ES-I3 (cell line): ENCODE results near the gene TTC27.
"Not testable (repeated sequence)": the region's sequence is repeated elsewhere in the genome, so short reads cannot be mapped to it uniquely, and the experiment has no call there.

Experiments used
- H3K36me3 ChIP-seq: 2 replicates; pipeline ENCODE4 v1.6.1; 2013; ENCODE audit warnings: mild to moderate bottlenecking, low read length, control low read depth, moderate library complexity; ENCODE audit not compliant: insufficient read depth
- H3K4me1 ChIP-seq: 2 replicates; pipeline ENCODE4 v1.6.1; 2013; ENCODE audit warnings: mild to moderate bottlenecking, control low read depth, low read length; ENCODE audit not compliant: insufficient read depth
- H3K9ac ChIP-seq: 2 replicates; pipeline ENCODE4 v1.6.1; 2013; ENCODE audit warnings: low read depth, mild to moderate bottlenecking, low read length, moderate library complexity
- H3K9me3 ChIP-seq: 2 replicates; pipeline ENCODE4 v1.6.1; 2013; ENCODE audit warnings: mild to moderate bottlenecking, low read length, moderate library complexity; ENCODE audit not compliant: control insufficient read depth, insufficient read depth

The TTC27 gene

GRCh38 chr2:32638548-32638947 is 10.7 kb downstream of the TTC27 start:
- H3K9me3 ChIP-seq, H3K9ac ChIP-seq, H3K36me3 ChIP-seq, H3K4me1 ChIP-seq: not testable (repeated sequence)

DNA sequence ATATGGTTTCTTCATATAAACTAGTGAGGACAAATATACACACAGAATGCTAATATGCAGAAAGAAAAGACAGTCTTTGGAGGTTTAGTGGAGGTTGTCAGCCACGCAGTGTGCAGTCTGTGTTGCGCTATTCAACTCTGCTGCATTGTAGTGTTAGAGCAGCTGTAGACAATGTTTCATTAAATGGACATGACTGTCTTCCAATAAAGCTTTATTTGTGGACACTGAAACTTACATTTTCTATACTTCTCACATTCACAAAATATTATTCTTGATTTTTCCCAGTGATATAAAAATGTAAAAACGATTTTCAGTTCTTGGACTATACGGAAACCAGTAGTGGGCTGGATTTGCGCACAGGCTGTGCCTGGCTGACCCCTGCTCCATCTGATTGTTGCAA is 13.3 kb downstream of the TTC27 start:
- Histone ChIP-seq H3K36me3 (no peaks in the 10 kb centered on the region), H3K4me1 (no peaks in the 10 kb centered on the region), H3K9me3 (no peaks in the 10 kb centered on the region), H3K9ac (no peak overlapping the region)

GRCh38 chr2:32647180-32647651 is 19.4 kb downstream of the TTC27 start:
- Histone ChIP-seq H3K36me3 (no peaks in the 10 kb centered on the region), H3K9ac (no peak overlapping the region), H3K9me3 (no peaks in the 10 kb centered on the region), H3K4me1 (no peaks in the 10 kb centered on the region)

GRCh38 chr2:32652555-32653209 is 24.8 kb downstream of the TTC27 start:
- Histone ChIP-seq H3K4me1 (no peaks in the 10 kb centered on the region), H3K9me3 (no peaks in the 10 kb centered on the region), H3K9ac (no peak overlapping the region), H3K36me3 (no peaks in the 10 kb centered on the region)

GRCh38 chr2:32656069-32656468 is 28.2 kb downstream of the TTC27 start:
- no peaks in the 10 kb centered on the region for H3K4me1 ChIP-seq
- H3K9ac ChIP-seq, result no peak overlapping the region
- H3K9me3 ChIP-seq, result no peaks in the 10 kb centered on the region
- no peaks in the 10 kb centered on the region for H3K36me3 ChIP-seq

DNA sequence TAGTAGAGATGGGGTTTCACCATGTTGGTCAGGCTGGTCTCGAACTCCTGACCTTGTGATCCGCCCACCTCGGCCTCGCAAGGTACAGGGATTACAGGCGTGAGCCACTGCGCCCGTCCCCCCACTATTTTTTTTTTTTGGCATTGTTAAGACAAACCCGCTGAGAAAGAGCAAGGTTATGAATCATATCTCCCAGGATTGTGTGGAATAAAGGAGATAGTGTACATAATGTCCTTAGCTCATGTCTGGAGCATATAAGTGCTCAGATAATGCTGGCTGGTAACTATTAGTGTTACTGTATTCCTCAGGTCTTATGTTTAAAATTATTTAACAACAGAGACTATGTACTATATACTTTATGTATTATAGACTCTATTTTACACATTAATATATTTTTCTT is 36.0 kb downstream of the TTC27 start:
- no peaks in the 10 kb centered on the region for H3K36me3 ChIP-seq
- no peak overlapping the region for H3K9ac ChIP-seq
- no peaks in the 10 kb centered on the region for H3K4me1 ChIP-seq
- no peaks in the 10 kb centered on the region for H3K9me3 ChIP-seq

- no peaks in the 10 kb centered on the region for H3K9me3 ChIP-seq
- no peaks in the 10 kb centered on the region for H3K36me3 ChIP-seq
- no peak overlapping the region for H3K9ac ChIP-seq
- H3K4me1 ChIP-seq, result no peaks in the 10 kb centered on the region
These were observed 38.9 kb downstream of the TTC27 start for GRCh38 chr2:32666704-32667103.

DNA sequence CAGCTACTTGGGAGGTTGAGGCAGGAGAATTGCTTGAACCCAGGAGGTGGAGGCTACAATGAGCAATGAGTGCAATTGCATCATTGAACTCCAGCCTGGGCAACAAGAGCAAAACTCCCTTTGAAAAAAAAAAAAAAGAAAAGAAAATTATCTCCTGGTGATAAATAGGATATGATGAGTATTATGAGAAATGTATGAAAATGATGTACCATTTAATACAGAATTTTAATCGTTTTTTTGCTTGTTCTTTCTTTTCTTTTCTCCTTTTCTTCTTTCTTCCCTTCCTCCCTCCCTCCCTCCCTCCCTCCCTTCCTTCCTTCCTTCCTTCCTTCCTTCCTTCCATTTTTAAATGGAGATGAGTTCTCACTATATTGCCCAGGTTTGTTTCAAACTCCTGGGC is 40.4 kb downstream of the TTC27 start:
- Histone ChIP-seq H3K9ac (no peak overlapping the region), H3K9me3 (no peaks in the 10 kb centered on the region), H3K4me1 (no peaks in the 10 kb centered on the region), H3K36me3 (no peaks in the 10 kb centered on the region)

- H3K4me1 ChIP-seq, result no peaks in the 10 kb centered on the region
- H3K36me3 ChIP-seq, result no peaks in the 10 kb centered on the region
- H3K9ac ChIP-seq, result no peak overlapping the region
- no peaks in the 10 kb centered on the region for H3K9me3 ChIP-seq
These were observed 44.2 kb downstream of the TTC27 start for GRCh38 chr2:32671885-32672533.

DNA sequence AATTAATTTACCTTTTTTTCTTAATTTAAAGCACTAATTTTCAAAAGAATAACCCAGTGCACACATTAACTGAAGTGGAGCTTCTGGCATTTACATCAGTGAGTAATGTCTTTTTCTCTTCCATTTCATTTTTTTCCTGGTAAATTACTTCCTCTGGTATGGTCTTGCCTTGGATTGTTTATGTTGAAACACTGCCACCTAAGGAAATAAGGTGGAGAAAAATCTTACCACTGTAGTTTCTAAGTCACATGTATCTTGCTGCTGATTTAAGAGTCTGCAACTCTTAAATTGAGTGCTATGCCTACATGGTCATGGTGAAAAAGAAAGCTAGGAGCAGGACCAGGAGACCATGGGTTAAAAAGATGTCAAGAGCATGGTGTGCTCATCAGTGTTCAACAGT is 51.0 kb downstream of the TTC27 start:
- H3K9me3 ChIP-seq, result no peaks in the 10 kb centered on the region
- H3K4me1 ChIP-seq, result no peaks in the 10 kb centered on the region
- no peaks in the 10 kb centered on the region for H3K36me3 ChIP-seq
- H3K9ac ChIP-seq, result no peak overlapping the region

DNA sequence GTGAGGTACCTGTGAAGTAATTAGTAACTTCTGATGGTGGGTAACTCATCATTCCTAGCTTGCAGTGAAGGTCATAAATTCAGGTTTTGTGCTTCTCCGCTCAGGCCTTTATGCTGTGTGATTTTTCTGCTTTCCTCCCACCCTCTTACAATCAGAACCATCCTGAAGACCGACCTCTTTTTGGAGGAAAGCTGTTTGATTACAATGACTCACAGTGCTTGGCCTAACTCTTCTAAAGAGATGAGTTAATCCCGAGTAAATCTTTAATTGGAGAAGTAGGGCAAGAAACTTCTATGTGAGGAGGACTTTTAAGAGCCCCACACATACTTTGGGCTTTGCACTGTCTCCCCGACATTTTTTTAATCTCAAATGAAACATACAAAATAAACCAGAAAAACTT is 53.1 kb downstream of the TTC27 start:
- Histone ChIP-seq H3K36me3 (no peaks in the 10 kb centered on the region), H3K9ac (no peak overlapping the region), H3K4me1 (no peaks in the 10 kb centered on the region), H3K9me3 (no peaks in the 10 kb centered on the region)

- no peaks in the 10 kb centered on the region for H3K9me3 ChIP-seq
- H3K9ac ChIP-seq, result no peak overlapping the region
- no peaks in the 10 kb centered on the region for H3K36me3 ChIP-seq
- no peaks in the 10 kb centered on the region for H3K4me1 ChIP-seq
These were observed 55.8 kb downstream of the TTC27 start for GRCh38 chr2:32683520-32684086.

DNA sequence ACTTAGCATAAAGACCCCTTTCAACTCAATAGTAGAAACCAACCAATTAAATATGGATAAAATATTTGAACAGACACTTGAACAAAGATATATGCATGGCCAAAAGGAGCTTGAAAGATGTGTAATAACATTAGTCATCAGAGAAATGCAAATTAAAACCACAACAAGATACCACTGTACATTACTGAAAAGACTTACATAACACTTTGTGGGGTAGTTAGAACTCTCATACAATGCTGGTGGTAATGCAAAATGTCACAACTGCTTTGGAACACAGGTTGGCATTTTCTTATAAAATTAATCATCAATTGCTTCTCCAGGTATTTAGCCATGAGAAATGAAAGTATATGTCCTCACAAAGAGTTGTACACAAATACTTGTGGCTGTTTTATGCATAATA is 60.7 kb downstream of the TTC27 start:
- Histone ChIP-seq H3K36me3 (no peaks in the 10 kb centered on the region), H3K9me3 (no peaks in the 10 kb centered on the region), H3K4me1 (no peaks in the 10 kb centered on the region), H3K9ac (no peak overlapping the region)

DNA sequence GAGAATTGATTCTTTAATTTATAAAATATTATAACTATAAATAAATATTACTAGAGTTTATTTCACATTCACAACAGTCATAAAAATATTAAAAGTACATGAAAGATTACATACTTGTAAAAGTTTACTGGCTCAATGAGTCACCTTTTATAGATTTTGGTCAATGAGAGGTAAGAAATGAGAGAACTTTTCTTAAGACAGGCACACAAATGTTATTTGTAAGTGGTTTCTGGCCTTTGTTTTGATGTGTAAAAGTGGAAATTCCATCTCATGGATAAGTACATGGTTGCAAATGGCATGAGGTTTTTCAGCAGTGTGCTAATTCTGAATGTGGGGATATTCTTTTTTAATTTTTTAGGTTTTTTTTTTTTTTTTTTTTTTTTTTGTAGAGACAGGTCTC is 63.8 kb downstream of the TTC27 start:
- no peaks in the 10 kb centered on the region for H3K4me1 ChIP-seq
- H3K36me3 ChIP-seq, result no peaks in the 10 kb centered on the region
- H3K9ac ChIP-seq, result no peak overlapping the region
- no peaks in the 10 kb centered on the region for H3K9me3 ChIP-seq

DNA sequence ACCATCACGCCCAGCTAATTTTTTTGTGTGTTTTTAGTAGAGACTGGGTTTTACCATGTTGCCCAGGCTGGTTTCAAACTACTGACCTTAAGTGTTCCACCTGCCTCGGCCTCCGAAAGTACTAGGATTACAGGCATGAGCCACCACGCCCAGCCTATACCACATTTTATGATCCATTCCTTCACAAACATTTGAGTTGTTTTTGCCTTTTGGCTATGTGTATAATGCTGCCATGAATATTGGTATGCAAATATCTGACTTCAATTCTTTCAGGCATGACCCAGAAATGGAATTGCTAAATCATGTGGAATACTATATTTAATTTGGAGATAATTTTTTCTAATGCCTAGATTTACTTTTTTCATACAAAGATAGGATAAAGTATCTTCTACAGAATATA is 68.6 kb downstream of the TTC27 start:
- H3K9me3 ChIP-seq, result no peaks in the 10 kb centered on the region
- no peak overlapping the region for H3K9ac ChIP-seq

More for the DNA sequence above, 68.6 kb downstream of the TTC27 start:
- H3K36me3 ChIP-seq, result no peaks in the 10 kb centered on the region
- 0 out of 2 replicates have a peak, but pooled peaks cover 4% of the 10 kb centered on the region for H3K4me1 ChIP-seq
